DMS153 treated with DMSO at 0.1 percent for 48 hours (cell line): ENCODE results near the gene MEPCE.
A peak's percentile ranks its signal among the peaks of the same experiment; 100 is the strongest.

Source experiments
- DNase-seq: peaks from one replicate; lab custom pipeline; 2025; ENCODE audit not compliant: unreplicated experiment; lab: John Stamatoyannopoulos, UW

Gene MEPCE

GRCh38 chr7:100457033-100457432, 27.4 kb downstream of the MEPCE start:
- no peak for DNase-seq

GRCh38 chr7:100464210-100464660, 34.6 kb downstream of the MEPCE start, which contains the start of gene SPACDR:
Gene SPACDR, minus strand, starts transcription at chr7:100464260. Its CDS starts 235 bp downstream, at chr7:100464025.
- DNase-seq, result no peak

DNA sequence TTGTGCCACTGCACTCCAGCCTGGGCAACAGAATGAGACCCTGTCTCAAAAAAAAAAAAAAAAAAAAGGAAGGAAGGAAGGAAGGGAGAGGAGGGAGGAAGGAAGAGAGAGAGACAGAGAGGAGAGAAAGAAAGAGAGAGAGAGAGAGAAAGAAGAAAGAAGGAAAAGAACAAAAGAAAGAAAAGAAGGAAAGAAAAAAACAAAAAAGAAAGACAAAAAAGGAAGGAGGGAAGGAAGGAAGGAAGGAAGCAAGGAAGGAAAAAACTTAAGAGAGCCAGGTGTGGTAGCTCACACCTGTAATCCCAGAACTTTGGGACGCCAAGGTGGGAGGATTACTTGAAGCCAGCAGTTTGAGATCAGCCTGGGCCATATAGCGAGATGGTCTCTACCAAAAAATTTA, 35.2 kb downstream of the MEPCE start:
- DNase-seq, result no peak

DNA sequence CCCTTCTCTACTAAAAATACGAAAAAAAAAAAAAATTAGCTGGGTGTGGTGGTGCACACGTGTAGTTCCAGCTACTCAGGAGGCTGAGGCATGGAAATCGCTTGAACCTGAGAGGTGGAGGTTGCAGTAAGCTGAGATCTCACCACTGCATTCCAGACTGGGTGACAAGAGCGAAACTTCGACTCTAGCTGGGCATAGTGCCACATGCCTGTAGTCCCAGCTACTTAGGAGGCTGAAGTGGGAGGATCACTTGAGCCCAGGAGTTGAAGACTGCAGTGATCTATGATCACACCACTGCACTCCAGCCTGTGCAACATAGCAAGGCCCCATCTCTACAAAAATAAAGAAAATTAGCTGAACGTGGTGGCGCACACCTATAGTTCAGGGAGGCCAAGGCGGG, 35.7 kb downstream of the MEPCE start:
- no peak for DNase-seq

- DNase-seq, result peak; percentile 58
Observed at GRCh38 chr7:100465702-100466311, 36.2 kb downstream of the MEPCE start.

DNA sequence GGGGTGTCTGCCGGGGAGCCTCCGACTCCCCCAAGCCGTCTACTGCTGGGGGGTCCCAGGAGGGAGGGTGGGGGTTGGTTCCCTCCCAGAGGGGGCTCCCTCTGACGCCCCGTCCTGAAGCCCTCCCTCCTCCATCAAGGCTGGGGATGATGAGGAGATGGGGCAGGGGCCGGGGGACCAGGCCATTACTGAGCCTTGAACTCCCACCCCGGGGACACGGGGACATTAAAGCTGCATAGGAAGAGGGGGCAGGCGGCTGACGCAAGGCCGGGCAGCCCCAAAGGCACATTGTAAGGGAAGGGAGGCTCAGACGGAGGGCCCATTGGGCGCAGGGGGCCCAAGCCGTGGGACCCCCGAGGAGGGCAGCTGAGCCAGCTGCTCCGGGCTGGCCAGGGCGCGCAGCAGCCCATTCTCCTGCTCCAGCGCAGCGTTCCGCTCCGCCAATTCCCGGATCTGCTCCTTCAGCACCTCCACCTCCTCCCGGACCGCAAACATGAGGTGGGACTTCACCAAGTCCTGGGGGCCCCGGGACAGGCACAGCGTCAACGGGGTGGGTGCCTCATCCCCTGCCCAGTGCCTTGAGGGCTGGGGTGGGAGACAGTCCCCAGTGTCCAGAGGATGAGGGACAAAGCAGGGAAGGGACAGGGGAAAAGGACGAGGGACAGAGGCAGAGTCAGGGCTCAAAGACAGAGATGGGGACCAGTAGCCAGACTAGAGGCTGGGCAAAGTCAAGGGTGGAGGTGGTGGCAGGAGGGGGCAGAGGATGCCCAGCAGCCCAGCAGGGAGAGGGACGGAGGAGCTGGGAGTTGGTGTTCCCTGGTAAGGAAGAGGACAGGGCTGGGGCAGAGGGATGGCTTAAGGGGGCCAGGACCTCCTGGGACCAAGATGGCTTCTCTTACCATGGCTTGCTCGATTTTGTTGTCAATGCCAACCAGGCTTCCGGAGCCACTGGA, 37.3 kb downstream of the MEPCE start:
- no peak for DNase-seq

DNA sequence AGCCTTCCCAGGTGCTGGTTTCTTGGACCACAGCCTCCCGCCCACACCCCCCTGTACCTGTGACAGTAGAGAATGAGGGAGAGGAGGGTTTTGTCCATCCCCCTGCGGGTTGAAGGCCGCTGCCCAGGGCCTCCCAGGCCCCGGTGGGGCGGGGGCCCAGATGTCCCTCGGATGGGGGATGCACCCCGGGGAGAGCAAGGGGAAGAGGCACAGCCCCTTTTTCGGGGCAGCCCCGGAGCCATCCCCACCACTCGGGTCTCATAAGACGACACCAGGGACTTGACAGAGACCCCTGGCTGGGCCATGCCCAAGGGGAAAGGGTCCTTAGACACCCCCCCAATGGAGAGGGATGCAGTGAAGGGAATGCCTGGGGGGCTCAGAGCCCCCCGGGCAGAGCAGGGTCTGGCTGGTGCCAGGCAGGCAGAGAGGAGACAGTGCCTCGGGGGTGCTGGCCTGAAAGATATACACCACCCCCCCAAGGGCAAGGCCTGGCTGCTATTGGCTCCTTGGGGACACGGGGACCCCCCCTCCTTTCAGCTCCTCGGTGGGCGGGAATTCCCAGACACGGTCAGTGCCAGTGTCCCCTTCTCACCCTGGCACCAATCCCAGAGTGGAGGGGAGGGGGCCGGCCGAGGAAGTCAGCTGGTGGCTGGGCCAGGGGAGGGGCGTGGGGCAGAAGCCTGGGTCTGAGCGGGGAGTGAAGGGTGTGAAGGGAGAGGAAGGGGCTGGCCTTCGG, 38.2 kb downstream of the MEPCE start:
- no peak for DNase-seq

- peak; percentile 61 for DNase-seq
Observed at GRCh38 chr7:100469227-100470044, 39.8 kb downstream of the MEPCE start.

DNA sequence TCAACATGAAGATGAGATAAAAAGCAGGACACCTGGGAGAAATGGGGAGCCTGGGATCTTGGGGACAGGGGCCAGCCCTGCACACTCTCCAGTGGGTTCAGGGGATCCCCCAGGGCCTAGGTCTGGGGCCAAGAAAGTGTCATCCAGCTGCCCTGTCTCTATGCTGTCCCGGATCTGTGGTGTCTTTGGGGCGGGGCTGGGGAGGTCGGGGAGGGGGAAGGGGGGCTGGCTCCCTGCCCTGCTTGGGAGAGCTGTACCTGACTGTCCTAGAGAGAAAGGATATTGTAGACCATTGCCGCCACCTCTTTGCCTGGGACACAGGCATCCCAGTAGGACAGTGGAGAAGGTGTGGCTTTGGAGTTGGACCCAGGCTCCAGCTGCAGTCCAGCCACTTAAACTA, 41.4 kb downstream of the MEPCE start:
- no peak for DNase-seq

GRCh38 chr7:100472121-100472851, 42.7 kb downstream of the MEPCE start:
- DNase-seq, result no peak

GRCh38 chr7:100472854-100473499, 43.3 kb downstream of the MEPCE start:
- DNase-seq, result no peak

DNA sequence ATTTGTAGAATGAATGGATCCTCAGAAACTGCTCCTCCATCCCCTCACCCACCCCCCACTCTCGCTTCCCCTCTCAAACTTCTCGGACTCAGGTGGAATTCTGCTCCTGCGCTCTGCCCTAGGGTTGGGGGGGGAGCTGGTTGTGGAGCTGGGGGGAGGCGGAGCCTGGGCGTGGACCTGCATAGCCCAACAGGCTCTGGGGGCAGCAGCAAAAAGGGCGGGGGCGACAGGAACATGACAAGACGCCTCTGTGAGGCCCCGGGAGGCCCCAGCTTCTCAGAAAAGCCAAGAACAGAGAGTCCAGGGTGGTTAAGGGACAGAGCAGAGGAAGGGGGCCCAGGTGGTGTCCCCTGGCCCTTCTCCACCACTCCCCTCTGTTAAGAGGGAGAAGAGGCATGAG, 45.9 kb downstream of the MEPCE start:
- no peak for DNase-seq

GRCh38 chr7:100476101-100476780, 46.6 kb downstream of the MEPCE start:
- no peak for DNase-seq

GRCh38 chr7:100476903-100477870, 47.6 kb downstream of the MEPCE start:
- DNase-seq, result no peak

GRCh38 chr7:100477871-100478267, 48.2 kb downstream of the MEPCE start:
- DNase-seq, result no peak

- peak; percentile 73 for DNase-seq
Observed at GRCh38 chr7:100478958-100479660, 49.5 kb downstream of the MEPCE start, which contains the start of gene TSC22D4. Gene TSC22D4, minus strand, starts transcription at chr7:100479214. Its CDS starts 1,176 bp downstream, at chr7:100478038.

GRCh38 chr7:100481466-100481865, 51.8 kb downstream of the MEPCE start:
- DNase-seq, result no peak
